Neural crest cell (in vitro differentiated cells): ENCODE measurements around the gene MISP3. TPM values are rescaled to one million over a fixed set of nuclear protein-coding genes. Genes with fewer than 3 reads are reported as not detected.
A peak's percentile ranks its signal among the peaks of the same experiment; 100 is the strongest.

Experiments used
- DNase-seq: peaks from one replicate; pipeline ENCODE4 v3.0.0; 2021; ENCODE audit warnings: low read depth, mixed read lengths, low spot score
- H3K27ac Mint-ChIP-seq: one replicate; pipeline ENCODE4 v1.8.0; 2021; ENCODE audit warnings: mild to moderate bottlenecking, mixed read lengths; ENCODE audit not compliant: unreplicated experiment
- H3K27me3 Mint-ChIP-seq: 2 replicates; pipeline ENCODE4 v1.8.0; 2021; ENCODE audit warnings: low read depth, mild to moderate bottlenecking, mixed read lengths
- H3K36me3 Mint-ChIP-seq: 2 replicates; pipeline ENCODE4 v1.8.0; 2021; ENCODE audit warnings: low read depth, mild to moderate bottlenecking, mixed read lengths
- H3K4me1 Mint-ChIP-seq: 2 replicates; pipeline ENCODE4 v1.8.0; 2021; ENCODE audit warnings: mixed read lengths
- H3K4me3 Mint-ChIP-seq: one replicate; pipeline ENCODE4 v1.8.0; 2021; ENCODE audit warnings: mild to moderate bottlenecking, mixed read lengths
- H3K9me3 Mint-ChIP-seq: 2 replicates; pipeline ENCODE4 v1.8.0; 2021; ENCODE audit warnings: mixed read lengths
- CTCF ChIP-seq: fragments of 200-600 bp; sonication (generic); conservative IDR thresholded peaks from 2 replicates; pipeline ENCODE4 v1.5.0; 2021; ENCODE audit warnings: antibody characterized with exemption, mild to moderate bottlenecking
- total RNA-seq: library from RNA; stranded (reverse); gene quantifications from 2 replicates; pipeline ENCODE4 v1.2.1, GENCODE V29; 2021

The MISP3 gene
- total RNA-seq, 1 donor from 2014 or later = 0.98 TPM

GRCh38 chr19:14091813-14092462 is 19.4 kb downstream of the MISP3 start:
- no peak for DNase-seq
- Mint-ChIP-seq H3K36me3 (peaks cover 24% of the 10 kb centered on the region), H3K4me1 (peaks cover 14% of the 10 kb centered on the region), H3K9me3 (peaks cover 8% of the 10 kb centered on the region), H3K4me3 (peak overlapping the region; percentile 98), H3K27ac (no peak overlapping the region), H3K27me3 (peaks cover 3% of the 10 kb centered on the region)
- TF ChIP-seq CTCF = no peak

- peak overlapping the region; percentile 88 for H3K4me3 Mint-ChIP-seq
- peaks cover 8% of the 10 kb centered on the region for H3K9me3 Mint-ChIP-seq
- H3K36me3 Mint-ChIP-seq = peaks cover 29% of the 10 kb centered on the region
- peaks cover 14% of the 10 kb centered on the region for H3K4me1 Mint-ChIP-seq
- TF ChIP-seq CTCF = no peak
- peaks cover 3% of the 10 kb centered on the region for H3K27me3 Mint-ChIP-seq
- no peak for DNase-seq
- no peak overlapping the region for H3K27ac Mint-ChIP-seq
Measured at GRCh38 chr19:14093117-14093823, 20.7 kb downstream of the MISP3 start.

GRCh38 chr19:14094854-14095253 is 22.3 kb downstream of the MISP3 start:
- DNase-seq = no peak
- Mint-ChIP-seq H3K4me1 (peaks cover 9% of the 10 kb centered on the region), H3K27ac (no peak overlapping the region), H3K4me3 (peak overlapping the region; percentile 35), H3K9me3 (peaks cover 8% of the 10 kb centered on the region), H3K36me3 (peaks cover 25% of the 10 kb centered on the region), H3K27me3 (no peaks in the 10 kb centered on the region)
- no peak for TF ChIP-seq CTCF

GRCh38 chr19:14096272-14096992 is 23.8 kb downstream of the MISP3 start:
- peak overlapping the region; percentile 44 for H3K4me3 Mint-ChIP-seq
- peaks cover 7% of the 10 kb centered on the region for H3K4me1 Mint-ChIP-seq
- H3K27ac Mint-ChIP-seq = no peak overlapping the region
- peaks cover 8% of the 10 kb centered on the region for H3K9me3 Mint-ChIP-seq
- no peaks in the 10 kb centered on the region for H3K27me3 Mint-ChIP-seq
- TF ChIP-seq CTCF = no peak
- DNase-seq = no peak
- peaks cover 29% of the 10 kb centered on the region for H3K36me3 Mint-ChIP-seq

GRCh38 chr19:14097532-14098151 is 25.1 kb downstream of the MISP3 start:
- Mint-ChIP-seq H3K9me3 (peaks cover 8% of the 10 kb centered on the region), H3K27ac (no peak overlapping the region), H3K27me3 (no peaks in the 10 kb centered on the region), H3K4me3 (no peak overlapping the region), H3K36me3 (peaks cover 29% of the 10 kb centered on the region), H3K4me1 (no peaks in the 10 kb centered on the region)
- peak; percentile 16 for TF ChIP-seq CTCF
- no peak for DNase-seq
